ENCODE data around the gene PHF2.

DNA sequence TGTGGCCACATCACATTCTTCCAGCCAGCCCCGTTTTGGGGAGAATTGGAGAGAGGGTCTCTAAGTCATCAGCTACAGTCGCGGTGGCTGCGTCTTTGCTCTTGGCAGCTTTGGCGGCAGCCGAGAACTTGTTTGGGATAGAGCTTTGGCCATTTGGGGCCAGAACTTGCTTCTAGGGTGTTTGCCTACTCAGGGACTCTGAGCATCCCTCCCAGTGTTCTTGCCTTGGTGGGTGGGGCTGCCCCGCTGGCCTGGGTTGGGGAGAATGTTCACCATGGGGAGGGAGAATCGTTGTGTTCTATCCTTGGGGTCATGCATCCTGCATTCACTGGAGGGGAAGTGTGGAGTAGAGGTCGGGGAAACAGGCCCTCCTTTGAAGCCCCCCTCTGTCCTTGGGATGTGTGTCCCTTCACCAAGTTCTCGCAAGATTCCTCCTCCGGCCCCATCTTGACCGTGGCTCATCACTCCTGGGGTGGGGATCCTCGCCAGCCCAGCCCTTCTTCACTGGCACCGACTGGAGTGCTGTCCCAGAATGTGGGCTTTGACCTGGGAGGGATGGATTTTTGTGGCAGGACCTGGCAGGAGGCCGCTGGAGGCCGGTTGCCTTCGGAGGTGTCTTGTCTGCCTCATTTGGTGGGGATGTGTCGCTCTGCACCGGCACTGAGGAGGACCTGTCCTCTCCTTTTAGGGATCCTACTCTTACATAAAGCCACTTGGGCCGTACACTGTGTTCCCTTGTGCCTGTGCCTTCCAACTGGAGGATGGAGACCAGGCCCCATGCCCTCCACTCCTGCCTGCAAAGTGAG is 3.5 kb downstream of the PHF2 start:
- TF ChIP-seq, protein P1, sequence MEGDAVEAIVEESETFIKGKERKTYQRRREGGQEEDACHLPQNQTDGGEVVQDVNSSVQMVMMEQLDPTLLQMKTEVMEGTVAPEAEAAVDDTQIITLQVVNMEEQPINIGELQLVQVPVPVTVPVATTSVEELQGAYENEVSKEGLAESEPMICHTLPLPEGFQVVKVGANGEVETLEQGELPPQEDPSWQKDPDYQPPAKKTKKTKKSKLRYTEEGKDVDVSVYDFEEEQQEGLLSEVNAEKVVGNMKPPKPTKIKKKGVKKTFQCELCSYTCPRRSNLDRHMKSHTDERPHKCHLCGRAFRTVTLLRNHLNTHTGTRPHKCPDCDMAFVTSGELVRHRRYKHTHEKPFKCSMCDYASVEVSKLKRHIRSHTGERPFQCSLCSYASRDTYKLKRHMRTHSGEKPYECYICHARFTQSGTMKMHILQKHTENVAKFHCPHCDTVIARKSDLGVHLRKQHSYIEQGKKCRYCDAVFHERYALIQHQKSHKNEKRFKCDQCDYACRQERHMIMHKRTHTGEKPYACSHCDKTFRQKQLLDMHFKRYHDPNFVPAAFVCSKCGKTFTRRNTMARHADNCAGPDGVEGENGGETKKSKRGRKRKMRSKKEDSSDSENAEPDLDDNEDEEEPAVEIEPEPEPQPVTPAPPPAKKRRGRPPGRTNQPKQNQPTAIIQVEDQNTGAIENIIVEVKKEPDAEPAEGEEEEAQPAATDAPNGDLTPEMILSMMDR (conservative IDR thresholded peaks at IDR 0.05): no peak
- no peak for TF ChIP-seq EZH2 (IDR thresholded peaks at IDR 0.05; ENCODE audit: low read depth)
